GM19452 (cell line): ENCODE results near the gene ADAMTSL5.
"Not testable (repeated sequence)": the region's sequence is repeated elsewhere in the genome, so short reads cannot be mapped to it uniquely, and the experiment has no call there.

Experiments used
- ATAC-seq: cut with Tn5 transposase; IDR thresholded peaks from one replicate; pipeline ENCODE4 v1.9.1; 2021; ENCODE audit not compliant: unreplicated experiment

Gene ADAMTSL5

DNA sequence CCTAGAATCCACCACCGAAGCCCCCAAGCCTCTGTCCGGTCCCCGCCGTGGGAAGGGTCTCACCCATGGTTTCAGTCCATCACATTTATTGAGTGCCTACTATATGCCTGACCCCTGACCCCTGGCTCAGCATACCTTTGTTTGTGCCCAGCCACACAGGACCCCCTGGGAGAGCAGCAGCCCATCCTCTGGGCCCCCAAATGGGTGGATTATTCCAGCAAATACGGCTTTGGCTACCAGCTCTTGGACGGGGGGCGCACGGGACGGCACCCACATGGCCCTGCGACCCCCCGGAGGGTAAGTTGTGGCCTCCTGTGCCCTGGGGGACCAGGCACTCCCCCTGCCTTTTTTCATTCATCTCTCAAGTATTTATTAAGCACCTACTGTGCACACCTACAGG lies 18.8 kb upstream of the ADAMTSL5 start:
- ATAC-seq: no peak

DNA sequence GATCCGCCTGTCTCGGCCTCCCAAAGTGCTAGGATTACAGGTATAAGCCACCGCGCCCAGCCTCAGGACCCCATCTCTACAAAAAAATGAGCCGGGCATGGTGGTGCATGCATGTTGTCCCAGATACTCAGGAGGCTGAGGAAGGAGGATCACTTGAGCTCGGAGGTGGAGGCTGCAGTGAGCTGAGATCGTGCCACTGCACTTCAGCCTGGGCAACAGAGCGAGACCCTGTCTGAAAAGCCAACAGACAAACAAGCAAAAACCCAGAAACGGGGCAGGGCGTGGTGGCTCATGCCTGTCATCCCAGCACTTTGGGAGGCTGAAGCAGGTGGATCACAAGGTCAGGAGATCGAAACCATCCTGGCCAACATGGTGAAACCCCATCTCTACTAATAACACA lies 18.0 kb upstream of the ADAMTSL5 start:
- ATAC-seq: not testable (repeated sequence)

GRCh38 chr19:1529430-1529816 lies 16.6 kb upstream of the ADAMTSL5 start:
- no peak for ATAC-seq

GRCh38 chr19:1528596-1529429 lies 16.0 kb upstream of the ADAMTSL5 start:
- no peak for ATAC-seq

- no peak for ATAC-seq
Observed at GRCh38 chr19:1527650-1528309, 15.0 kb upstream of the ADAMTSL5 start.

DNA sequence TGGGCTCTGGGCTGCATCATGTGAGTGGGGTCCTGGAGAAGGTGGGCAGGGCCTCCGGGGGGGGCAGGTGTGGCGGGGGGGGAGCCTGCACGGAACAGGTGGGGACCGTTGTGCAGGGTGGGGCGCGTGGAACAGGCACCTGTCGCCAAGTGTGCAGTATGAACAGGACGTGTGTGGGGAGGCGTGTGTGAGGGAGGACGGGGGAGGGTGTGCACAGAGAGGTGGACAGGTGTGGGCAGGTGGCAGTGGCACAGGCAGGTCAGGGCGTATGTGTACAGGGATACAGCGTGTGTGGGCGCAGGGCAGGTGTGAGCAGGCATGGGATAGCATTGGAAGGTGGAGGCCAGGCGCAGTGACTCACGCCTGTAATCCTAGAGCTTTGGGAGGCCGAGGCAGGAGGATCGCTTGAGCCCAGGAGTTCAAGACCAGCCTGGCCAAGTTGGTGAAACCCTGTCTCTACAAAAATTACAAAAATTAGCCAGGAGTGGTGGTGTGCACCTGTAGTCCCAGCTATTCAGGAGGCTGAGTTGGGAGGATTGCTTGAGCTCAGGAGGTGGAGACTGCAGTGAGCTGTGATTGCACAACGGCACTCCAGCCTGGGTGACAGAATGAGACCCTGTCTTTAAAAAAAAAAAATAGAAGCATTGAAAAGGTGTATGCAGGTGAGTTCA lies 14.3 kb upstream of the ADAMTSL5 start:
- no peak for ATAC-seq

- ATAC-seq: no peak
Observed at GRCh38 chr19:1526066-1526778, 13.4 kb upstream of the ADAMTSL5 start.

DNA sequence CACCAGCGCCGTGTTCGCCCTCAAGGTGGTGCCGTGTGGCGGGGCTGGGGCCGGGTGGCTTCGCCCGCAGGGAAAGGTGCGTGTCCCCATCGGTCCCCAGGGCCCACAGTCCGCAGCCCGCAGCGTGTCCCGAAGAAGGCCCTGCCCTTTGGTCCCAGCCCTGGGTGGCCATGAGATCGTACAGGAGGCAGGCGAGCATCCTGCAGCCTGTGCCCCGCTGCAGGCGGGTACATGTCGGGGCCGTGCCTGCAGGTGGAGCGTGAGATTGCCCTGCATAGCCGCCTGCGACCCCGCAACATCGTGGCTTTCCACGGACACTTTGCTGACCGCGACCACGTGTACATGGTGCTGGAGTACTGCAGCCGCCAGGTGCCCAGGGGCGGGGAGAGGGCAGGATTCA lies 12.5 kb upstream of the ADAMTSL5 start:
- ATAC-seq: no peak

DNA sequence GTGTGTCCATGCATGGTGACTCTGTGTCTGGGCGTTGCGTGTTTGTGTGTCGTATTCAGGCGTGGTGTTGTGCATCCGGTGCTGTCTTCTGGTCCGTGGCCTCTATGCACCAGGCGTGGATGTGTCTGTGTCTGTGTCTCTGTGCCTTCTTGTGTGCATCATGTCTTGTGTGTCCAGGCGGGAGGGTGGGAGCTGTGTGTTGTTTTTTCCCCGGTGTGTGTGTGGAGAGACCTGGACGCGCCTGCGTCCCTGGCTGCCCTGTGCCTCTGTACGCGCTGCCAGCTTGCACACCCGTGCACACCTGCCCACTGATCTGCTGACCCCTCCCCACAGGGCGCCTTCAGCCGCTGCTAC lies 12.1 kb upstream of the ADAMTSL5 start:
- no peak for ATAC-seq

DNA sequence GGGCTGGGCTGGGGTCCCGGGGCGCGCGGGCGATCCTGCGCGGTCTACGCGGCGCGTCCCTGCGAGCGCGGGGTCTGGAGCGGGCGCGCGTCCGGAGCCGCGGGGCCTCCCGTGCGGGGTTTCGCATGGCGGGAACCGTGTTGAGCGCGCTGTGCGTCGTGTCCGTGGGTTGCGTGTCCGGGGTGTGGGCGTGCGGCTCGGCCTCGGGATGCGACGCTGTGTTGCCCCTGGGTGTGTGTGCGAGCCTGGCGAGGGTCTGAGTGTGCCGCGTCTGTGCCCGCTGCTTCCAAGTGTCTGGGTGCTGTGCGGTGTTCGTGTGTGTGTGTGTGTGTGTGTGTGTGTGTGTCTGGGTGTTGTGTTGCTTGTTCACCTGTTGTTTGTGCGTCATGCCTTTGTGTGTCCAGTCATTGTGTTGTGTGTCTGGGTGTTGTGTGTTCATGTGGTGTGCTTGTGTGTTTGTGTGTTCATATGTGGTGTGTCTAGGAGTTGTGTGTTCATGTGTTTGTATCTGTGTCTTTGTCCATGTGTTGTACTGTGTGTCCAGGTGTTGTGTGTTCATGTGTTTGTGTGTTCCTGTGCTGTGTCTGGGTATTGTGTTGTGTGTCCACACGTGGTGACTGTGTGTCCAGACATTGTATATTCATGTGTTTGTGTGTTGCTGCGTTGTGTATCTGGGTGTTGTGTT lies 11.6 kb upstream of the ADAMTSL5 start:
- no peak for ATAC-seq

GRCh38 chr19:1523412-1524286 lies 10.8 kb upstream of the ADAMTSL5 start, which contains the start of gene PLK5:
Gene PLK5 (plus strand): TSS chr19:1524077. CDS start chr19:1526997, 2,920 bp downstream.
- ATAC-seq: no peak

GRCh38 chr19:1522838-1523237 lies 10.0 kb upstream of the ADAMTSL5 start:
- no peak for ATAC-seq

GRCh38 chr19:1522061-1522460 lies 9.2 kb upstream of the ADAMTSL5 start:
- ATAC-seq: no peak

- no peak for ATAC-seq
Observed at GRCh38 chr19:1521636-1522035, 8.8 kb upstream of the ADAMTSL5 start.

- ATAC-seq: no peak
Observed at GRCh38 chr19:1520203-1520780, 7.5 kb upstream of the ADAMTSL5 start.

- not testable (repeated sequence) for ATAC-seq
Observed at GRCh38 chr19:1519802-1520201, 7.0 kb upstream of the ADAMTSL5 start.

GRCh38 chr19:1518471-1518870 lies 5.7 kb upstream of the ADAMTSL5 start:
- no peak for ATAC-seq

DNA sequence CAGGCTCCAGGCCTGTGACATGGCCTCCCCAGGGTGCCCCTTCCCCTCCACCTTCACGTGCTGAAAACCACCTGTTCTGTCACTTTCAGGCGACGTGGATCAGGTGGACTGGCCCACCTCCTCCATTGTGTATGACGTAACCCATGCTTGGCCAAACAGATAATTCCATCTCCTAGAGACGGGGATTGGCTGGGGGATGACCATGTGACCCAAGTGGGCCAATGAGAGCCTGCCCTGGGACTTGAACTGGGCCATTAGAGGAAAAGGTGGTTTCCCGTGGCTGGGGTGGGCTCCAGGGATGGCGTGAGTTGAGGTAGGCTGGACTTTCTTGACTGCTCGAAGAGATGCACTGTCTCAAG lies 3.6 kb upstream of the ADAMTSL5 start:
- no peak for ATAC-seq

DNA sequence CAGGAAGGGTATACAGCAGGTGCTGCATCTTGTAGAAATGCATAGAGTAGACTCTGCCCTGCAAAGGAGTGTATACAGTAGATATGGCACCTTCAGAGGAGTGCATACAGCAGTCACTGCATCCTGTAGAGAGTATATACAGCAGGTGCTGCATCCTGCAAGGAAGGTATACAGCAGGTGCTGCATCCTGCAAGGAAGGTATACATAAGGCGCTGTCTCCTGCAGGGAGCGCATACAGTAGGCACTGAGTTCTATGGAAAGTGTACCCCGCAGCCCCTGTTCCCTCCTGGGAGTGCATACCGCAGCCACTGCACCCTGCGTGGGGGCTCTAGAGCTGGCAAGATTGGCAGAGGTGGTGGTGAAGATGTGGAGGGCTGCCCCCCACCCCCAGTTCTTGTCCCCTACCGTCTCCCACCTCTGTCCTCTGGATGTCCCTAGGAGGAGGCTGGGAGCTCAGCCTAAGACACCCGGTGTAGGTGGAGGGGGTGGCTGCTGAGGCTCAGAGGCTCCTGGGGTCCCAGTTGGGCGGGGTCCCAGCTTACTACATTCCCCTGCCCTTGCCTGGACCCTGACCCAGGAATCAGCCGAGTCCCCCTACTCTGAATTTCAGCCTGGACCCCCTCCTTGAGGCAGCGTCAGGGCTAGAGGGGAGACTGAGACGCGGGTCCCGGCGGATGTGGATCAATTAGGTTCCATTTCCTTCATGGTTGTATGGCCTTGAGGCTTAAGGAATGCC lies 2.3 kb upstream of the ADAMTSL5 start:
- ATAC-seq: no peak
